ENCODE data around the gene NPAT. TPM values are rescaled to one million over a fixed set of nuclear protein-coding genes. Genes with fewer than 3 reads are reported as not detected.

The NPAT gene
- total RNA-seq, 4 donors from 2014 or later = 5.4 to 10.6 (median 7.5) TPM

- intact Hi-C loops (cut with DNase I; ENCODE audit: low total_unique reads) = no loop called here
- no peaks in the 10 kb centered on the region for H3K27me3 ChIP-seq
- no peaks in the 10 kb centered on the region for H3K9me3 ChIP-seq
- peaks cover 0 to 6% of the 10 kb centered on the region in 2 donors for H3K4me1 ChIP-seq
- no peak for TF ChIP-seq CTCF (IDR thresholded peaks at IDR 0.05 in 4 of 5, conservative IDR thresholded peaks at IDR 0.05 in 1 of 5)
- no peak for TF ChIP-seq POLR2A (IDR thresholded peaks at IDR 0.05)
- H3K36me3 ChIP-seq = peaks cover 0 to 29% of the 10 kb centered on the region in 2 donors
- H3K27ac ChIP-seq = no peak overlapping the region
- no peak overlapping the region for H3K4me3 ChIP-seq
- in situ Hi-C loops (cut with MboI; ENCODE audit: low sequenced_read_pairs in 4 of 4) = no loop called here
- DNase-seq (no peak), ATAC-seq (peak in 1 of 2 donors; percentile 30)
These were observed 23.6 kb downstream of the NPAT start for GRCh38 chr11:108198833-108199232.

DNA sequence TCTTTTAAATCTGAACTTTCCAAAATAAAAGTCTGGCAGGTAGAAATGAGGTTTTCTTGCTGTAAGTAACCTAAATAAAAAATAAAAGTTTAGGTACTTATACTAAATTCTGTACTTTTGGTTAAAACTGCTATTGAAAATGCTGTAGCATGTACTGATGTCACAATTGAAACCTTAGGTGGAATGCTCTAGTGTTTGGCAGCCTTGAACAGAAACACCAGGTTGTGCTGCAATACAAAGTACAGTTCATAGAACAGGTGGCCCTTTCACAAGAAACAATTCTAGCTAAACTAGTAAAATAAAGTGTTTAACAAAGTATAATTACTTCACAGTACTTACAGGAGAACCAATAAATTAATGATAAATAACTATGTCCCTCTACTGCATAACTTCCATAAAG, 25.1 kb downstream of the NPAT start:
- H3K4me1 ChIP-seq = peaks cover 0 to 6% of the 10 kb centered on the region in 2 donors
- intact Hi-C loops (cut with DNase I; ENCODE audit: low total_unique reads) (no loop called here), in situ Hi-C loops (cut with MboI; ENCODE audit: low sequenced_read_pairs in 4 of 4) (no loop called here)
- no peak overlapping the region for H3K27ac ChIP-seq
- no peak for DNase-seq
- H3K9me3 ChIP-seq = no peaks in the 10 kb centered on the region
- H3K36me3 ChIP-seq = peaks cover 0 to 33% of the 10 kb centered on the region in 2 donors
- H3K27me3 ChIP-seq = no peaks in the 10 kb centered on the region
- no peak overlapping the region for H3K4me3 ChIP-seq
- ATAC-seq = no peak
- no peak for TF ChIP-seq POLR2A (IDR thresholded peaks at IDR 0.05)
- TF ChIP-seq CTCF (IDR thresholded peaks at IDR 0.05 in 4 of 5, conservative IDR thresholded peaks at IDR 0.05 in 1 of 5) = no peak

DNA sequence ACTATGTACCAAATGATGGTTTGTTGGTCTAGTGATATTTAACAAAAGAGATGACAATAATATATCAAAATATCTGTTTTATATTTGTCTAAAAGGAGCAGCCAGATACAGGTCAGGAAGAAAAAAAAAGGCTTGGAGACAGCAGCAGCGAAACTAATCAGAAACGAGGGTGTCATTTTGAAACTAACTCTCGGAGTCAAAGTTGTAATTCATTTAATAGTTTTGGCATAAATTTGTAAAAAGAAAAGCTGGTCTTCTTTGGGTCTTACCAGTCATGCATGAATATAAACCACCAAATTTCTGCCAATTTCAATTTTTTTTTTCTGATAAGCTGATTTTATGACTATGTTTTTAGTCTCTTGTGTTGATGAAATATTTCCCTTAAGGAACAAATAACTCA, 25.5 kb downstream of the NPAT start:
- H3K27ac ChIP-seq = no peak overlapping the region
- H3K36me3 ChIP-seq = peaks cover 0 to 35% of the 10 kb centered on the region in 2 donors
- H3K4me1 ChIP-seq = peaks cover 0 to 6% of the 10 kb centered on the region in 2 donors
- H3K4me3 ChIP-seq = no peak overlapping the region
- TF ChIP-seq CTCF (IDR thresholded peaks at IDR 0.05 in 4 of 5, conservative IDR thresholded peaks at IDR 0.05 in 1 of 5) (no peak), POLR2A (IDR thresholded peaks at IDR 0.05) (no peak)
- in situ Hi-C loops (cut with MboI; ENCODE audit: low sequenced_read_pairs in 4 of 4) = no loop called here
- no peak for DNase-seq
- no peaks in the 10 kb centered on the region for H3K9me3 ChIP-seq
- intact Hi-C loops (cut with DNase I; ENCODE audit: low total_unique reads) = no loop called here
- no peak for ATAC-seq
- no peaks in the 10 kb centered on the region for H3K27me3 ChIP-seq

GRCh38 chr11:108193725-108194124, 28.7 kb downstream of the NPAT start:
- no peak for TF ChIP-seq CTCF (IDR thresholded peaks at IDR 0.05 in 4 of 5, conservative IDR thresholded peaks at IDR 0.05 in 1 of 5)
- TF ChIP-seq POLR2A (IDR thresholded peaks at IDR 0.05) = no peak
- Histone ChIP-seq H3K27me3 (no peaks in the 10 kb centered on the region), H3K9me3 (no peaks in the 10 kb centered on the region), H3K36me3 (peaks cover 0 to 55% of the 10 kb centered on the region in 2 donors), H3K4me1 (peaks cover 0 to 6% of the 10 kb centered on the region in 2 donors), H3K4me3 (no peak overlapping the region), H3K27ac (no peak overlapping the region)
- ATAC-seq (no peak), DNase-seq (no peak)
- intact Hi-C loops (cut with DNase I; ENCODE audit: low total_unique reads) = no loop called here
- in situ Hi-C loops (cut with MboI; ENCODE audit: low sequenced_read_pairs in 4 of 4) = no loop called here

DNA sequence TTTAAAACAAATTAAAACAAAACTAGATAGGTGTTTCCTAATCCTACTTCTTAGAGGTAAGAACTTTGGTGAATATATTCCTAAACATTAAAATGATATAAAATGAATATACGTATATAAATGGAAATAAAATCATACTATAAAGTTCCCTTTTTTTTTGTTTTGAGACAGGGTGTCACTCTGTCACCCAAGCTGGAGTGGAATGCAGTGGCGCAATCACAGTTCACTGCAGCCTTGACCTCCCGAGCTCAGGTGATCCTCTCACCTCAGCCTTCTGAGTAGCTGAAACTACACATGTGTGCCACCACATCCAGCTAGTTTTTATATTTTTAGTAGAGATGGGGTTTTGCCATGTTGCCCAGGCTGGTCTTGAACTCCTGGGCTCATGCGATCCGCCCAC, 44.9 kb downstream of the NPAT start:
- Histone ChIP-seq H3K27me3 (no peaks in the 10 kb centered on the region), H3K36me3 (peaks cover 0 to 54% of the 10 kb centered on the region in 2 donors), H3K4me1 (no peaks in the 10 kb centered on the region), H3K27ac (no peak overlapping the region), H3K9me3 (no peaks in the 10 kb centered on the region), H3K4me3 (no peak overlapping the region)
- intact Hi-C loops (cut with DNase I; ENCODE audit: low total_unique reads) (no loop called here), in situ Hi-C loops (cut with MboI; ENCODE audit: low sequenced_read_pairs in 4 of 4) (no loop called here)
- ATAC-seq (no peak), DNase-seq (no peak)
- TF ChIP-seq CTCF (IDR thresholded peaks at IDR 0.05 in 4 of 5, conservative IDR thresholded peaks at IDR 0.05 in 1 of 5) (no peak), POLR2A (IDR thresholded peaks at IDR 0.05) (no peak)
